Measurements from ENCODE around the gene SLC6A20.

Gene SLC6A20

GRCh38 chr3:45795882-45796765 is at the start of gene SLC6A20:
TSS of gene SLC6A20 (minus strand) at chr3:45796536. CDS start at chr3:45796419, 117 bp downstream.
- DNase-seq = no peak

GRCh38 chr3:45844616-45845015 is 48.3 kb upstream of the SLC6A20 start:
- no peak for DNase-seq

GRCh38 chr3:45842851-45843625 is 46.7 kb upstream of the SLC6A20 start:
- no peak for DNase-seq

GRCh38 chr3:45841757-45842491 is 45.6 kb upstream of the SLC6A20 start, which contains the start of gene LZTFL1:
TSS of gene LZTFL1 (minus strand) at chr3:45842119. CDS start at chr3:45841991, 128 bp downstream.
- DNase-seq = peak; percentile 86

GRCh38 chr3:45841420-45841756 is 45.1 kb upstream of the SLC6A20 start:
- DNase-seq = no peak

- DNase-seq = no peak
Measured at GRCh38 chr3:45838466-45838865, 42.1 kb upstream of the SLC6A20 start.

GRCh38 chr3:45832699-45833098 is 36.4 kb upstream of the SLC6A20 start:
- no peak for DNase-seq

GRCh38 chr3:45830121-45830520 is 33.8 kb upstream of the SLC6A20 start:
- DNase-seq = no peak

- DNase-seq = no peak
Measured at GRCh38 chr3:45826908-45827307, 30.6 kb upstream of the SLC6A20 start.

- no peak for DNase-seq
Measured at GRCh38 chr3:45826321-45826720, 30.0 kb upstream of the SLC6A20 start.

- DNase-seq = no peak
Measured at GRCh38 chr3:45821127-45821526, 24.8 kb upstream of the SLC6A20 start.

- no peak for DNase-seq
Measured at GRCh38 chr3:45819543-45819942, 23.2 kb upstream of the SLC6A20 start.

- no peak for DNase-seq
Measured at GRCh38 chr3:45817831-45818522, 21.6 kb upstream of the SLC6A20 start.

- no peak for DNase-seq
Measured at GRCh38 chr3:45816544-45816943, 20.2 kb upstream of the SLC6A20 start.

- DNase-seq = no peak
Measured at GRCh38 chr3:45814322-45814721, 18.0 kb upstream of the SLC6A20 start.

GRCh38 chr3:45807681-45808540 is 11.6 kb upstream of the SLC6A20 start:
- DNase-seq = no peak

- no peak for DNase-seq
Measured at GRCh38 chr3:45807133-45807532, 10.8 kb upstream of the SLC6A20 start.

- no peak for DNase-seq
Measured at GRCh38 chr3:45806072-45806471, 9.7 kb upstream of the SLC6A20 start.

GRCh38 chr3:45803252-45803935 is 7.1 kb upstream of the SLC6A20 start:
- no peak for DNase-seq

GRCh38 chr3:45802146-45802545 is 5.8 kb upstream of the SLC6A20 start:
- DNase-seq = no peak

GRCh38 chr3:45800611-45801010 is 4.3 kb upstream of the SLC6A20 start:
- DNase-seq = no peak
